Measurements from ENCODE around the gene ZNF354B. TPM values are rescaled to one million over a fixed set of nuclear protein-coding genes. Genes with fewer than 3 reads are reported as not detected.

Gene ZNF354B
- total RNA-seq (16.3 and 17.6 TPM in 2 replicates), polyA plus RNA-seq (5.5 and 6.3 TPM in 2 replicates), polyA minus RNA-seq (5.0 and 8.0 TPM in 2 replicates), Bru-seq, nascent RNA (percentile 69 among the genes with signal in this experiment), BruChase-seq, experiment 1, labeled RNA remaining after a 6-hour chase (percentile 69 among the genes with signal in this experiment), BruChase-seq, experiment 2, labeled RNA remaining after a 2-hour chase (percentile 69 among the genes with signal in this experiment)
- polyA plus RNA-seq (2011; cell fraction: cytosol; rRNA removed), result 3.5 and 6.2 TPM in 2 replicates
- 44.7 and 50.7 TPM in 2 replicates for polyA plus RNA-seq (2011; cell fraction: nucleus; rRNA removed)
- polyA plus RNA-seq (2012), result 7.0 and 7.3 TPM in 2 replicates
- polyA minus RNA-seq (2011; cell fraction: cytosol; rRNA and poly(A)+ RNA removed), result 4.0 TPM
- 12.5 and 15.0 TPM in 2 replicates for polyA minus RNA-seq (2011; cell fraction: nucleus; rRNA and poly(A)+ RNA removed)
- long read RNA-seq, partial matches to known transcripts, result 0 of 10 reads
- long read RNA-seq, other reads (novel, unspliced or antisense), result 5 of 10 reads

- no peaks in the 10 kb centered on the region for H3K27me3 ChIP-seq (ENCODE audit: control insufficient read depth in 2 of 2, insufficient read depth in 2 of 2, low read length in 2 of 2)
- TF ChIP-seq FOS (IDR thresholded peaks at IDR 0.05; ENCODE audit: borderline replicate concordance, insufficient read depth, low read length) (no peak), POLR2A (IDR thresholded peaks at IDR 0.05; ENCODE audit: low read depth, low read length) (peak; percentile 63), MAX (IDR thresholded peaks at IDR 0.05; ENCODE audit: insufficient read depth, insufficient read length) (peak; percentile 27), POLR2AphosphoS5 (IDR thresholded peaks at IDR 0.05; ENCODE audit: insufficient read depth, low read depth, low read length) (peak; percentile 60)
- TF ChIP-seq, protein P1, sequence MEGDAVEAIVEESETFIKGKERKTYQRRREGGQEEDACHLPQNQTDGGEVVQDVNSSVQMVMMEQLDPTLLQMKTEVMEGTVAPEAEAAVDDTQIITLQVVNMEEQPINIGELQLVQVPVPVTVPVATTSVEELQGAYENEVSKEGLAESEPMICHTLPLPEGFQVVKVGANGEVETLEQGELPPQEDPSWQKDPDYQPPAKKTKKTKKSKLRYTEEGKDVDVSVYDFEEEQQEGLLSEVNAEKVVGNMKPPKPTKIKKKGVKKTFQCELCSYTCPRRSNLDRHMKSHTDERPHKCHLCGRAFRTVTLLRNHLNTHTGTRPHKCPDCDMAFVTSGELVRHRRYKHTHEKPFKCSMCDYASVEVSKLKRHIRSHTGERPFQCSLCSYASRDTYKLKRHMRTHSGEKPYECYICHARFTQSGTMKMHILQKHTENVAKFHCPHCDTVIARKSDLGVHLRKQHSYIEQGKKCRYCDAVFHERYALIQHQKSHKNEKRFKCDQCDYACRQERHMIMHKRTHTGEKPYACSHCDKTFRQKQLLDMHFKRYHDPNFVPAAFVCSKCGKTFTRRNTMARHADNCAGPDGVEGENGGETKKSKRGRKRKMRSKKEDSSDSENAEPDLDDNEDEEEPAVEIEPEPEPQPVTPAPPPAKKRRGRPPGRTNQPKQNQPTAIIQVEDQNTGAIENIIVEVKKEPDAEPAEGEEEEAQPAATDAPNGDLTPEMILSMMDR (IDR thresholded peaks at IDR 0.05; ENCODE audit: extremely low read depth in 1 of 2, insufficient read depth in 1 of 2, low read depth in 1 of 2, low read length in 2 of 2), result no peak
- DNase-seq (ENCODE audit: low read depth, low spot score), result peak; percentile 98
- ChIA-PET POLR2A (interaction anchor here (0.6 to 1.2 kb wide), 4 partner anchors 129 to 1703 kb away, joined by 3 to 8 read pairs (median 6); partner anchors contain the start of genes ZNF354A and ZNF354C), CTCF (interaction anchor here (1.0 to 1.4 kb wide), 4 partner anchors 27 to 201 kb away, joined by 3 to 26 read pairs (median 5); partner anchors contain the start of genes ZNF354A and ZNF354C)
- peak within 1 kb of the TSS; percentile 38 for H3K4me2 ChIP-seq (ENCODE audit: insufficient read depth, low read length)
- H3K4me3 ChIP-seq (replicated peaks in 1 of 3; ENCODE audit: insufficient read depth in 1 of 3, low read depth in 1 of 3, low read length in 3 of 3), result peak within 1 kb of the TSS; percentile 22 to 78 (median 38)
- no peaks in the 10 kb centered on the region for H3K4me1 ChIP-seq (ENCODE audit: control insufficient read depth, extremely low read depth, insufficient read depth, low read length)
- no peaks in the 10 kb centered on the region for H3K9me3 ChIP-seq (replicated peaks; ENCODE audit: control insufficient read depth, insufficient read depth, low read length)
- peak within 1 kb of the TSS; percentile 64 for H3K9ac ChIP-seq (replicated peaks; ENCODE audit: extremely low read depth, insufficient read depth, low read length)
- dilution Hi-C loops (cut with MboI; ENCODE audit: extremely low pct_ligation_motif_present, low sequenced_read_pairs) (no loop called here), intact Hi-C loops (cut with micrococcal nuclease) (loop anchor here (1.0 to 5.0 kb wide), 7 partner anchors 37 to 763 kb away; partner anchors contain the start of genes HNRNPH1, ZFP2, ZNF354A and ZNF354C)
- peak within 1 kb of the TSS; percentile 49 for H2AFZ ChIP-seq (ENCODE audit: low read depth, low read length)
- H3K9me1 ChIP-seq (replicated peaks; ENCODE audit: control insufficient read depth, extremely low read depth, insufficient read depth, low read length), result no peaks in the 10 kb centered on the region
- H3K36me3 ChIP-seq (ENCODE audit: control insufficient read depth in 2 of 2, extremely low read depth in 1 of 2, insufficient read depth in 2 of 2, low read length in 2 of 2), result peaks cover 0 to 3% of the 10 kb centered on the region in 2 experiments
- H4K20me1 ChIP-seq (replicated peaks; ENCODE audit: control insufficient read depth, extremely low read depth, insufficient read depth, low read length), result no peaks in the 10 kb centered on the region
- BruUV-seq (replicated peaks), result no TSS peak
- peaks cover 14% of the 10 kb centered on the region for H3K79me2 ChIP-seq (ENCODE audit: control insufficient read depth, insufficient read depth, low read length)
- peak; percentile 94 for FAIRE-seq
- peak within 1 kb of the TSS; percentile 53 for H3K27ac ChIP-seq (ENCODE audit: insufficient read depth, low read depth, low read length)
Observed at GRCh38 chr5:178859625-178860521, at the start of gene ZNF354B. TSS of gene ZNF354B (plus strand) at chr5:178859953. CDS start at chr5:178861048, 1,095 bp downstream.
